ENCODE data around the gene SV2B.

The SV2B gene

GRCh38 chr15:91279486-91279885 is 179.4 kb downstream of the SV2B start:
- DNase-seq: no peak

- DNase-seq: no peak
These were observed 181.9 kb downstream of the SV2B start for GRCh38 chr15:91281947-91282346.

- no peak for DNase-seq
These were observed 182.4 kb downstream of the SV2B start for GRCh38 chr15:91282486-91282885.

- DNase-seq: no peak
These were observed 183.1 kb downstream of the SV2B start for GRCh38 chr15:91283155-91283554.

GRCh38 chr15:91284758-91285466 is 184.9 kb downstream of the SV2B start:
- no peak for DNase-seq

- DNase-seq: peak; percentile 6 to 45
These were observed 189.3 kb downstream of the SV2B start for GRCh38 chr15:91289324-91289723.

- DNase-seq: no peak
These were observed 190.5 kb downstream of the SV2B start for GRCh38 chr15:91290553-91290952.

GRCh38 chr15:91291673-91292072 is 191.6 kb downstream of the SV2B start:
- DNase-seq: peak; percentile 16 to 41

GRCh38 chr15:91294344-91294743 is 194.3 kb downstream of the SV2B start:
- DNase-seq: no peak

- DNase-seq: no peak
These were observed 194.7 kb downstream of the SV2B start for GRCh38 chr15:91294795-91295194.

GRCh38 chr15:91298101-91298500 is 198.0 kb downstream of the SV2B start:
- no peak for DNase-seq

GRCh38 chr15:91302588-91303439 is 202.8 kb downstream of the SV2B start:
- peak; percentile 68 to 91 for DNase-seq

- DNase-seq: no peak
These were observed 204.2 kb downstream of the SV2B start for GRCh38 chr15:91304210-91304609.

- DNase-seq: no peak
These were observed 204.7 kb downstream of the SV2B start for GRCh38 chr15:91304786-91305185.

- no peak for DNase-seq
These were observed 206.1 kb downstream of the SV2B start for GRCh38 chr15:91306144-91306543.

GRCh38 chr15:91307601-91308000 is 207.5 kb downstream of the SV2B start:
- no peak for DNase-seq

- no peak for DNase-seq
These were observed 208.1 kb downstream of the SV2B start for GRCh38 chr15:91308199-91308598.

- DNase-seq: no peak
These were observed 208.8 kb downstream of the SV2B start for GRCh38 chr15:91308855-91309254.

GRCh38 chr15:91311986-91312385 is 211.9 kb downstream of the SV2B start:
- DNase-seq: peak in 1 of 2 experiments; percentile 23

- no peak for DNase-seq
These were observed 216.1 kb downstream of the SV2B start for GRCh38 chr15:91316126-91316525.

- no peak for DNase-seq
These were observed 218.5 kb downstream of the SV2B start for GRCh38 chr15:91318516-91318915.

- no peak for DNase-seq
These were observed 218.9 kb downstream of the SV2B start for GRCh38 chr15:91318931-91319330.

- no peak for DNase-seq
These were observed 219.5 kb downstream of the SV2B start for GRCh38 chr15:91319371-91320059.

- DNase-seq: no peak
These were observed 220.0 kb downstream of the SV2B start for GRCh38 chr15:91320101-91320500.

All from NCI-H524 (cell line).